HFF-Myc (cell line): ENCODE results near the gene PLP2.

Experiments used
- DNase-seq: peaks from one replicate; pipeline ENCODE4 v3.0.0-alpha.2; 2011; ENCODE audit warnings: low read depth; ENCODE audit errors: extremely low read depth
- H3K4me3 ChIP-seq: replicated peaks from 2 replicates; pipeline ENCODE4 v1.5.1; 2011; ENCODE audit warnings: low read depth, mild to moderate bottlenecking, control low read depth, low read length
- TF ChIP-seq, protein P1 (sequence below): IDR thresholded peaks from 2 replicates; pipeline ENCODE4 v1.5.1; 2012; ENCODE audit warnings: mild to moderate bottlenecking, low read depth, low read length, control low read depth; ENCODE audit errors: missing control alignments

PLP2 gene

DNA sequence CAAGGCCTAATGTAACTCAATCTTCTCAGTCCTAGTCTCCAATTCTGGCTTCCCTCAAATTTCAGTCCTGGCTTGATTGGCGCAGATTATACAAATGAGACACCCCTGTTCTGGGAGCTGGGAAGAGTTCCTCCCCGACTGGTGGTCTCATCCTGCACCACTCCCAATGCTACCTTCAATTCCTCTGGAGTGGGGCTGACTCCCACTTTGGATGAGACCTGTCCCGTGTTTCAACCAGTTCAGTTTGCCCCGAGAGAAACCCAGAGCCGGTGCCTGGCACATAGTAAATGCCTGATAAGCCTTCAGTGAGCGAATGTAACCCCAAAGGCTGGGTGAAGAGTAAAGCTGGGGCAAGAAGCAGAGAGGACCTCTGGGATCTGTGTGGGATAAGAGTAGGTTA, 32.3 kb downstream of the PLP2 start:
- no peak overlapping the region for H3K4me3 ChIP-seq
- DNase-seq: no peak
- TF ChIP-seq, protein P1, sequence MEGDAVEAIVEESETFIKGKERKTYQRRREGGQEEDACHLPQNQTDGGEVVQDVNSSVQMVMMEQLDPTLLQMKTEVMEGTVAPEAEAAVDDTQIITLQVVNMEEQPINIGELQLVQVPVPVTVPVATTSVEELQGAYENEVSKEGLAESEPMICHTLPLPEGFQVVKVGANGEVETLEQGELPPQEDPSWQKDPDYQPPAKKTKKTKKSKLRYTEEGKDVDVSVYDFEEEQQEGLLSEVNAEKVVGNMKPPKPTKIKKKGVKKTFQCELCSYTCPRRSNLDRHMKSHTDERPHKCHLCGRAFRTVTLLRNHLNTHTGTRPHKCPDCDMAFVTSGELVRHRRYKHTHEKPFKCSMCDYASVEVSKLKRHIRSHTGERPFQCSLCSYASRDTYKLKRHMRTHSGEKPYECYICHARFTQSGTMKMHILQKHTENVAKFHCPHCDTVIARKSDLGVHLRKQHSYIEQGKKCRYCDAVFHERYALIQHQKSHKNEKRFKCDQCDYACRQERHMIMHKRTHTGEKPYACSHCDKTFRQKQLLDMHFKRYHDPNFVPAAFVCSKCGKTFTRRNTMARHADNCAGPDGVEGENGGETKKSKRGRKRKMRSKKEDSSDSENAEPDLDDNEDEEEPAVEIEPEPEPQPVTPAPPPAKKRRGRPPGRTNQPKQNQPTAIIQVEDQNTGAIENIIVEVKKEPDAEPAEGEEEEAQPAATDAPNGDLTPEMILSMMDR: no peak

DNA sequence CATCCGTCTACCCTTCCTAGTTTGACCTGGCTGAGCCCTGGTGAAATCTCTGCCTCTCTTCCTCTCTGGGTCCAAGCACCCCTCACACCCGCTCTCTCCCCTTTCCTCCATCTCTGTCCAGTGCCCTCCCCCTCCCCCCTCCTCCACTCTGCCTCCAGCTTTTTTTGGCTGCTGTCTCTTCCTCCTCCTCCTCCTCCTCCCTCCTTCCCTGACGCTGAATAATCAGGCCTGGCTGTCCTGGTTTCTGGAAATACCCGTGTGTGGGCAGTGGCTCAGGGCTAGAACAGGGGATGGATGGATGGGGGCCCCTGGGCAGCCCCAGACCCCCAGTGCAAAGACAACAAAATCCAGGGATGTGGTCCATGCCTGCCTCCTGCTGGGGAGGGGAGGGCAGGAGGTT, 33.0 kb downstream of the PLP2 start:
- TF ChIP-seq, protein P1: no peak
- no peak overlapping the region for H3K4me3 ChIP-seq
- no peak for DNase-seq

DNA sequence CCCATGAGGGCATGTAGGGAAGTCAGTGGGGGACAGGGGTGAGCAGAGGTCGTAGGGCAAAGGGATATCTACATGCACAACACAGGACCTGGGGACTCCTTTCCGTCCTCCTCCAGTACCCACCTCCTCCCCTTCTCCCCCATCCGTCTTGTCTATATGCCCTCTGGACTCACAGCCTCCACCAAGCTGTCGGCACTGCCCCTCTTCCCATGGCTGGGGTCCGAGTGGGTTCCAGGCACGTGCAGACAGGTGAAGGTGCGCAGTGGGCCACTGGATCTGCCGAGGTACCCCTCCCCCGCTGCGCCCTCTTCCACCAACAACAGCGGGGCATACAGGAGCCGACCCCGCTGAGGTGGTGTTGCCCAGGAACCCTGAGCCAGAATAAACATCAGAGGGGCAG, 33.7 kb downstream of the PLP2 start:
- no peak for DNase-seq
- TF ChIP-seq, protein P1: no peak
- H3K4me3 ChIP-seq: no peak overlapping the region

DNA sequence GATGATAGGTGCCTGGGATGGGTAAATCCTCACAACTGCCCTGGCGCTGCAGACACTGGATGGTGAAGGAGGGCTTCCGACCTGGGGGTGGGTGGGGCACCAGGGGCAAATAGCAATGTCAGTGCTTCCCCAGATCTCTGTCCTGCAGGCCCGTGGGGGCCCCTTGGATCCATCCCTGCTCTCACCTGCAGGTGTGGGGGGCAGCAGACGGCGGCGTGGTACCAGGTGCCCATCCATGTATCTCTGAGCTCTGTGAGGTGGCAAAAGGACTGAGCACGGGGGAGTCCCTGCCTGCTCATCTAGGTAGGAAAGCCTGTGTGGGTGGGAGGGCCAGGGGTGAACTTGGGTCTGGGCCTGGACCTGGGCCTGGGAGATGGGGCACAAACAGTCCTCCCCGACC, 34.8 kb downstream of the PLP2 start:
- TF ChIP-seq, protein P1: no peak
- H3K4me3 ChIP-seq: no peak overlapping the region
- no peak for DNase-seq

DNA sequence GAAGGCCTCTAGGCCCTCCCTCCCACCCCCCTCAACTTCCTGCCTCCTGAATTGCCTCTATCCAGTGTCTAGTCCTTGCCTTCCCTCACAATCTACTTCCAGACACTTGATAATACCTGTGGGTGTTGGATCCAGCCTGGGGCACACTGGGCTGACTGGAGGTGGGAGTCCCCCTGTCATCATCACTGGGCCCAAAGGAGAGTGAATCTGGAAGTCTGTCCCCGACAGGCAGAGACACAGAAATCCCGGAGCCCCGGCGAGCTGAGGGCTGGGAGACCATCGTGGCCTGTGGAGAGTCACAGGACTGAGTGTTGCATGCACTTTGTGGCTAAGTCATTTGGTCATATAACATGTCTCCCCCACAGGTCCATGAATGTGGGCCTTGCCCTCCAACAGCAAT, 36.7 kb downstream of the PLP2 start:
- DNase-seq: no peak
- TF ChIP-seq, protein P1: no peak

DNA sequence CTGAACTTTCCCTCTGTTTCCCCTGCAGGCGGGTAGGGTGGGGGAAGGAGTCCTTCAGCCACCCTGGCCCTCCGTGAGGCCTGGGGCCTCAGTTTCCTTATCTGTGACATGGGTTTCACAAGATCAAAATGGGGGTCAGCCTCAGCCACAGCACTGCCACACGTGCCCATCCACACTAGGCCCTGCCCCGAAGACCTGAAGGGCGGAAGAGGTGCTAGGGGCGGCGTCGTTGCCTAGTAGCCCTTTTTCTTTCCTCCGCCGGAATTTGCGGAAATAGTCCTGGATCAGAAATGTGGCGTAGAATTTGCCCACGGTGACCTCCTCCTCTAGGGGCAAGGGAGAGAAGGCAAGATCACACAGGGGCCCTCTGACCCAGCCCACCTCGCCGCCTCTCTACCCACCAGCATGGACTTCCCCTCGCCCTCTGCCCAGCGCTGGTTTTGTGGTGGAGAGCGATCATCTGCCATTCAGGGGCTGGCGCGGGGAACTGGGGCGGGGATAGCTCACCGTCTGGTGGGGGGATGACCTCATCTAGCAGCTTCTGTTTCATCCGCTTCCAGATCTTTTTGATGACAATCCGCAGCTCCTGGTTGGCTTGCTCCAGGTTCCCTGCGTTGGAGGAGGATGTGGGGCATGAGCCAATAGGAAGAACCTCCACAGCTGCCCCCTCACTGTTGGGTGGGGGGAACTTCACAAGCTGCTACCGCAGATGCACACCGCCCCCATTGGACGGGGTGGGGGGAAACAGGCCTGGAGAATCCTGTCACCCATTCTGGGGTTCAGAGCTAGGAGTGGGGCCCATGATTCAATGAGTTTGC, 37.9 kb downstream of the PLP2 start:
- no peak overlapping the region for H3K4me3 ChIP-seq
- DNase-seq: no peak
- TF ChIP-seq, protein P1: no peak

More for the DNA sequence above, 36.7 kb downstream of the PLP2 start:
- H3K4me3 ChIP-seq: no peak overlapping the region
